Measurements from ENCODE around the gene CDIPT.

CDIPT gene

DNA sequence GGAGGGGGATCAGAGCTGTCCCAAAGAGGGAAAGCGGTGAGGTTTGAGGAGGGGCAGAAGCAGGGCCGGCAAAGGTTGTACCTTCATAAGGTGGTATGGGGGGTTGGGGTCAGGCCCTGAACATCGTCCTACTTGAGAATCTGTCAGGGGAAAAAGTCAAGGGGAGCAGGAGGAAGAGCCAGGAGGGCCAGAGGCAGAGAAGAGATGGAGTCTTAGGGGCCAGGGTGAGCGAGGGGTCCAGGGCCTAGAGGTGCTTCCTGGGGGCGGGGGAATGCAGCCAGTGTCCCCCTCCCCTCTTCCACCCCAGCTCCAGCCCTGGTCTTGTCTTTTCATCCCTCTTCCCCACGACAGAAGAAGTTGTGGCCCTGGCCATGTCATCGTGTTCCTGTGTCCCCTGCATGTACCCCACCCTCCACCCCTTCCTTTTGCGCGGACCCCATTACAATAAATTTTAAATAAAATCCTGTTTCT, 52.3 kb downstream of the CDIPT start:
- DNase-seq (ENCODE audit: low read depth, low spot score): no peak

DNA sequence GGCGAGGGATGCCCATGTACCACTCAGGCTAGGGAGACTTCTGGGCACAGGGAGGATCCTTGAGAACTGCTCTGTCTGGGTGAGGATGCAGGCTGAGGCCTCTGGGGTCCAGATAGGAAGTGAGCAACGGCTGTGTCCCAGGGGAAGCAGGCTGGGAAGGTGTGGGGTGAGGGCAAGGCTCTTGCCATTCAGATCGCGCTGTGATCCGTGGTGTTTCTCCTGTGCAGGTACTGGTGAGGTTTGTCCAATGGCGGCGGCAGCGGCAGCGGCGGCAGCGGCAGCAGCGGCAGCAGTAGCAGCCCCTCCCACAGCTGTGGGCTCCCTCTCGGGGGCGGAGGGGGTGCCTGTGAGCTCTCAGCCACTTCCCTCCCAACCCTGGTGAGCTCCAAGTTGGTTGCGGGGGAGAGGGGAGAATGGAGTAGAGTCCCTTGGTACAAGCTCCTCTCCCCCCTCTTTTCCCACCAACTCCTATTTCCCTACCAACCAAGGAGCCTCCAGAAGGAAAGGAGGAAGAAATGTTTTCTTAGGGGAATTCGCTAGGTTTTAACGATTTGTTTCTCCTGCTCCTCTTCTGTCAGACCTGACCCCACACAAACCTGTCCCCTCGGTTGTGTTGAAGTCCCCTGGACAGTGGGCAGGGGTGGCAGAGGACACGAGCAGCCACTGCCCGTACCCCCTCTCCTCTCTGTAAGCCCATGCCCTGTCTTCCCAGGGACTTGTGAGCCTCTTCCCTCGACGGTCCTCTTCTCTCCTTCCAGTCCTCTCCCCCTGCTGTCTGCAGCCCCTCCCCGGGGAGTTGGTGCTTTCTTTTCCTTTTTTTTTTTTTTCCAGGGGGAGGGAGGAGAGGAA, 53.0 kb downstream of the CDIPT start:
- DNase-seq (ENCODE audit: low read depth, low spot score): no peak

DNA sequence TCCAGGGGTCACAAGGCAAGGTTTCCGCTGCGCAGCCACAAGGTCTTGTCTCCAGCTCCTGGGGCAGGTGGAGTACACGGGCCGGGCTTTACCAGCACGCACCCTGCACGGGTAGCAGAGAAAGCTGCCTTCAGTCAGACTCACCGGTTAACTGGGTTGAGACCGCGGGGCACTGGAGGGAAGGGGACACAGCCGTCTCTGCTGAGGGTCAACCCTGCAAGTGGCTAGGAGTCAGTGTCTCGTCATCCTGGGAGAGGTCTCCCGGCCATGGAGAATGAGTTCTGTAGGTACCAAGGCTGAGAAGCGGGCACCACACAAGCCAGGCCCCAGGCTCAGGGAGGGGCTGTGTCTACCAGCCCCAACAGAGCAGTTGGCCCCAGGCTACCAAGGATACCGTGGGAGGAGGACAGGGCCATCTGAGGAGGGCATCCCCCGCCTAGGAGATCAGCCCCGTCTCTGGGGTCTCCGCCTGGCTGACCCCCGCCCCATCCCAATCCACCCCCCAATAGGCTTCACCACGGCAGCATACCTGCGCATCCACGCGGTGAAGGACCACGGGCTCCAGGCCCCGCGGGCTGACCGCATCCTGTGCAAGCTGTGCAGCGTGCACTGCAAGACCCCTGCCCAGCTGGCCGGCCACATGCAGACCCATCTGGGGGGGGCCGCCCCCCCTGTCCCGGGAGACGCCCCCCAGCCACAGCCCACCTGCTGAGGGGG, 53.8 kb downstream of the CDIPT start:
- DNase-seq (ENCODE audit: low read depth, low spot score): no peak

Data from activated CD4-positive, CD25-positive, alpha-beta regulatory T cell treated with anti-CD3 and anti-CD28 coated beads, Interleukin-2, amount 50 U/mL, for 16 hours (primary cell).